Measurements from ENCODE around the gene SECTM1. TPM values are rescaled to one million over a fixed set of nuclear protein-coding genes. Genes with fewer than 3 reads are reported as not detected.

The SECTM1 gene
- total RNA-seq, 2 donors from 2014 or later = 29.1 to 76.3 TPM

GRCh38 chr17:82317394-82318168, 16.0 kb downstream of the SECTM1 start, which contains the start of gene CD7:
TSS of gene CD7 (minus strand) at chr17:82317608. CDS start at chr17:82317495, 113 bp downstream.
- H3K27ac ChIP-seq = no peak within 1 kb of the TSS
- intact Hi-C loops (cut with DNase I) = no loop called here
- no peaks in the 10 kb centered on the region for H3K9me3 ChIP-seq
- no peaks in the 10 kb centered on the region for H3K36me3 ChIP-seq
- TF ChIP-seq CTCF (IDR thresholded peaks at IDR 0.05) = no peak
- peak within 1 kb of the TSS in 1 of 2 donors; percentile 39 for H3K9ac ChIP-seq (ENCODE audit: low read depth in 2 of 2, low read length in 2 of 2)
- peaks cover 5% of the 10 kb centered on the region for H3K4me1 ChIP-seq
- peaks cover 6% of the 10 kb centered on the region for H3K27me3 ChIP-seq
- DNase-seq = no peak
- H3K4me3 ChIP-seq = peak within 1 kb of the TSS; percentile 13

DNA sequence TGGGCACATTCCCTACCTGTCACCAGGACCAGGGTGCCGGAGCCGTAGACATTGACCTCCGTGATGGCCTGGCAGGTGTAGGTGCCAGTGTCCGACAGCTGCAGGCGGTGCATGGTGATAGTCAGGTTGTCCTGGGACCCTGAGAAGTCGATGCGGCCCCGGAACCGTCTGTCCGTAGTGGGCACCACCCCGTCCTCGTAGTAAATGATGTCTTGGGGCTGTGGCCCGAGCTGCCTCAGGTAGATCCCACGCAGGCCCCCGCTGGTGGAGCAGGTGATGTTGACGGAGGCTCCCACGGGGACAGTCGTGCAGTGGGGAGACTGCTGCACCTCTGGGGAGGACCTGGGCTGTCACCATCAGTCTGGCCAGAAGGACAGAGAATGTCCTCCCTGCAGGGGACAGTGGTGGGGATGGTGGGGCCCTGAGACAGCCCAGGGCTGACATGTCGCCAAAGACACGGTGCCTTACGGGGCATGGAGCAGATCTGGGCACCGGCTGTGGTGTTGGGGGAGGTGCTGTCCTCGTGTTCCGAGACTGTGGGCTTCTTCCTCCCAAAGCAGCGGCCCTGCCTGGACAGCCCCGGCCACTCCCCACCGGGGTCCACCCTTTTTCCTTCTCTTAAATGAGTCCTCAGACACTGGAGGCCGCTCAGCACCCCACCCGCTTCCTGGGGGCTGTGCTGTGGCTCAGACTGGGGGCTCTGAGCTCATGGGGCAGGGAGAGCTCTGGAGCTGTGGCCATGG, 16.7 kb downstream of the SECTM1 start:
- no peak overlapping the region for H3K27ac ChIP-seq
- peaks cover 5% of the 10 kb centered on the region for H3K4me1 ChIP-seq
- TF ChIP-seq CTCF (IDR thresholded peaks at IDR 0.05) = no peak
- no peaks in the 10 kb centered on the region for H3K9me3 ChIP-seq
- intact Hi-C loops (cut with DNase I) = no loop called here
- peaks cover 6% of the 10 kb centered on the region for H3K27me3 ChIP-seq
- H3K36me3 ChIP-seq = no peaks in the 10 kb centered on the region
- peak overlapping the region; percentile 13 for H3K4me3 ChIP-seq
- H3K9ac ChIP-seq (ENCODE audit: low read depth in 2 of 2, low read length in 2 of 2) = peak overlapping the region in 1 of 2 donors; percentile 39
- no peak for DNase-seq

DNA sequence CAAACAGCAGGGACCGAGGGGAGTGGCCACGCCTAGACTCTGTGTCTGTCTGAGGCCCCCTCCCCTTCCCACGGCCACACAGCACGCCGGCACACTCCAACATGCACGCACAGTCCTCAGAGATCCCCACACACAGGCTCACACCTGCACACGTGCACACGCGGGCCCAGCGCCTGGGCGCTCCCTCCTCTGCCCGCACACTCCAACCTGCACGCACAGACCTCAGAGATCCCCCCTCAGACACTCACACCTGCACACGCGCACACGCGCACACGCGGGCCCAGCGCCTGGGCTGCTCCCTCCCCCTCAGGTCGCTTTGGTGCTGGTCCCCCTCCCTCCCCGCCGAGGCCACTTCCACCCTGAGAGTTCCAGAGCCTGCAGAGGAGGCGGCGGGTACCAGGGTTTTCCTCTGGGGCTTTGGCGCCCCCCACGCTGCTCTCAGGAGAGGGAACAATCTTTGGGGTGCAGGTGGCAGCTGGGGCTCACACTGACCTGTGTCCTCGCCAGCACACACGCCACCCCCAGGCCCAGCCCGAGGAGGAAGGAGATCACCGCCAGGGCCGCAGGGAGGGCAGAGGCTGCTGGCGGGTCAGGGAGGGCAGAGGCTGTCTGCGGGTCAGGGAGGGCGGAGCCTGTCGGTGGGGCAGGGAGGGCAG, 17.7 kb downstream of the SECTM1 start:
- no peak for DNase-seq
- Histone ChIP-seq H3K9me3 (no peaks in the 10 kb centered on the region), H3K36me3 (no peaks in the 10 kb centered on the region), H3K4me3 (no peak overlapping the region), H3K9ac (ENCODE audit: low read depth in 2 of 2, low read length in 2 of 2) (peak overlapping the region in 1 of 2 donors; percentile 43), H3K27ac (no peak overlapping the region), H3K27me3 (peaks cover 6% of the 10 kb centered on the region), H3K4me1 (no peaks in the 10 kb centered on the region)
- no peak for TF ChIP-seq CTCF (IDR thresholded peaks at IDR 0.05)
- intact Hi-C loops (cut with DNase I) = no loop called here

DNA sequence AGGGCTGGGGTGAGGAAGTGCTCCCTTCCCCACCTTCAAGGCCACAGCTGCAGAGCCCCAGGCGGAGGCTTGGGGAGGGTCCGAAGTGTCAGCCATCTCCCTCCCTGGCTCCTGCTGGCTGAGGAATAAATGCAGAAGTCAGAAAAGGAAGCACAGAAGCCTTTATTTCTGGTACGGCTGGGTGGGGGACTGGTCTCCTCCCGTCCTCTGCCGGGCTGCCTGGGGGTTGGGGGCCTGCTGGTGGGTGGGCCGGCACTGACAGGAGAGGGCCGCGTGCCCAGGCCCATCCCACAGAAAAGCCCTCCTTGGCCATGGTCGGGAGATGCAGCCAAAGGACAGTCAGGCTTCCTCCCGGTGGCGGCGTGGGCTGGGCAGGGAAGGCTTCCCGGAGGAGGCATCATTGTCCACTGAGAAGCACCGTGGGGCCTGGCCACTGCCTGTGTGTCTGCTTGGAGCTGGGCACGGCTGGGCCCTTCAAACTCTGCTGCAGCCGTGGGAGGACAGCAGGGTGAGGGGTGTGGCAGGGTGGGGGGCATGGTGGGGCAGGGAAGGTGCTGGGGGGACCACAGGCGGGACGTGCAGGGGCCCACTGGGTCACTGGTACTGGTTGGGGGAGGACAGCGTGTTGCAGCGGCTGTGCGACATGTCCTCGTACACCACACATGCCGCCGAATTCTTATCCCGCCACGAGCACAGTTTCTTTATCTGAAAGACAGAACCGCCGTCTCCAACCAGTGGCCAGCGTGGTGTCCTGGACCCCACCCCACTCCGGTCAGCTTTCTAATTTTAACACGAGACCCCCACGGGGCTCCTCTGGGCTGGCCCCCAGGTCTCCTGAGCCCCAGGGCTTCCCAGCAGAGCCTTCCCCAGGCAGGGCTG, 18.6 kb downstream of the SECTM1 start:
- DNase-seq = no peak
- no peak for TF ChIP-seq CTCF (IDR thresholded peaks at IDR 0.05)
- Histone ChIP-seq H3K36me3 (no peaks in the 10 kb centered on the region), H3K9me3 (no peaks in the 10 kb centered on the region), H3K27me3 (peaks cover 6% of the 10 kb centered on the region), H3K27ac (no peak overlapping the region), H3K9ac (ENCODE audit: low read depth in 2 of 2, low read length in 2 of 2) (no peak overlapping the region), H3K4me1 (no peaks in the 10 kb centered on the region), H3K4me3 (no peak overlapping the region)
- intact Hi-C loops (cut with DNase I) = no loop called here

Data from colonic mucosa (tissue), 4 donors.